ENCODE data around the gene EXOC1L. TPM values are rescaled to one million over a fixed set of nuclear protein-coding genes. Genes with fewer than 3 reads are reported as not detected.

The EXOC1L gene
- total RNA-seq, 4 donors from 2014 or later, result not detected

GRCh38 chr4:55884093-55884850 lies 64.7 kb downstream of the EXOC1L start:
- Histone ChIP-seq H3K9me3 (no peaks in the 10 kb centered on the region), H3K4me3 (no peak overlapping the region), H3K36me3 (peaks cover 0 to 47% (median 0%) of the 10 kb centered on the region in 3 donors), H3K27me3 (no peaks in the 10 kb centered on the region), H3K27ac (no peak overlapping the region), H3K4me1 (no peaks in the 10 kb centered on the region)
- no peak for DNase-seq (ENCODE audit: low spot score in 2 of 2)
- TF ChIP-seq POLR2A (IDR thresholded peaks at IDR 0.05) (no peak), EP300 (IDR thresholded peaks at IDR 0.05) (no peak), CTCF (IDR thresholded peaks at IDR 0.05) (no peak)
- WGBS, 2 donors, result 68 to 78% methylated on average over 2 of the region's 2 CpGs

GRCh38 chr4:55884851-55885219 lies 65.2 kb downstream of the EXOC1L start:
- DNase-seq (ENCODE audit: low spot score in 2 of 2), result no peak
- H3K27me3 ChIP-seq, result no peaks in the 10 kb centered on the region
- H3K4me1 ChIP-seq, result no peaks in the 10 kb centered on the region
- no peaks in the 10 kb centered on the region for H3K9me3 ChIP-seq
- H3K36me3 ChIP-seq, result peaks cover 0 to 46% (median 0%) of the 10 kb centered on the region in 3 donors
- 85 to 90% methylated on average over 1 of the region's 1 CpG for WGBS, 2 donors
- no peak overlapping the region for H3K27ac ChIP-seq
- TF ChIP-seq CTCF (IDR thresholded peaks at IDR 0.05) (no peak), EP300 (IDR thresholded peaks at IDR 0.05) (no peak), POLR2A (IDR thresholded peaks at IDR 0.05) (no peak)
- H3K4me3 ChIP-seq, result no peak overlapping the region

Small RNA genes lying within 50 kb of the gene (small RNA-seq; reads per million reads assigned to genes)
- not detected for gene RNU6-276P
- not detected for gene RNU6-652P

Other genes with a start within 250 kb of the EXOC1L start
- gene PDCL2, start 227.5 kb upstream of the EXOC1L start, total RNA-seq, result not detected
- 1 to 10 TPM in 1 of 4 donors, not detected in 3; 1.3 TPM for gene NMU, start 183.5 kb upstream of the EXOC1L start, total RNA-seq
- 10 to 100 TPM; 32.9 to 49.4 (median 41.4) TPM for gene EXOC1, start 33.9 kb downstream of the EXOC1L start, total RNA-seq
- gene CEP135, start 129.2 kb downstream of the EXOC1L start, total RNA-seq, result 1 to 10 TPM; 3.5 to 9.6 (median 8.9) TPM